ENCODE measurements around the gene ARHGEF12. TPM values are rescaled to one million over a fixed set of nuclear protein-coding genes. Genes with fewer than 3 reads are reported as not detected.

The ARHGEF12 gene
- polyA plus RNA-seq, 4 donors = 15.1 to 56.5 (median 22.2) TPM

DNA sequence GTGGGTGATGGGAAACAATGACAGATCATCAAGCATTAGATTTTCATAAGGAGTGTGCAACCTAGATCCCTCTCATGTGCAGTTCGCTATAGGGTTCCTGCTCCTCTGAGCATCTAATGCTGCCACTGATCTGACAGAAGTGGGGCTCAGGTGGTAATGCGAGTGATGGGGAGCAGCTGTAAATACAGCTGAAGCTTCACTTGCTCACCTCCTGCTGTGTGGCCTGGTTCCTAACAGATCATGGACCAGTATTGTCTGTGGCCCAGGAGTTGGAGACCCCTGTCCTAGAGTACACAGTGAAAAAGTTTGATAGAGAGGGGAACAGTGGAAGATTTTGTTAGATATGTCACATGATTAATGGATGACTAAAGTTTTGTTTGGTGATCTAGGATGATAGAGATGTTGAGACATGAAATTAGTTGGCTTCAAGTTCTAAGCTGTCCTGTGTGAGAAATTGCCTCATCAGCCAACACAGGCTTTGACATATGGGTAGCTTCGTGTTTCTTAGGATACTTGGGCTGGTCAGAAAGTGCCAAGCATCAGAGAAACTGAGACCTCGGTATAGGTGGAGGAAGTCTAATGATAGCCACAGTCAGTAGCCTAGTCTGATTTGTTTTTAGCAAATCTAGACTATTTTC lies 47.4 kb downstream of the ARHGEF12 start:
- no peak overlapping the region for H3K4me3 ChIP-seq (ENCODE audit: low read depth in 1 of 3, low read length in 3 of 3)
- H3K27me3 ChIP-seq (ENCODE audit: control insufficient read depth in 3 of 3, insufficient read depth in 3 of 3, low read length in 3 of 3) = no peaks in the 10 kb centered on the region
- H3K9me3 ChIP-seq (ENCODE audit: control insufficient read depth in 2 of 2, insufficient read depth in 1 of 2, low read depth in 1 of 2, low read length in 1 of 2) = peaks cover 0 to 4% of the 10 kb centered on the region in 2 donors
- H3K27ac ChIP-seq (ENCODE audit: low read depth in 1 of 3, low read length in 2 of 3) = no peak overlapping the region
- H3K4me1 ChIP-seq (ENCODE audit: control insufficient read depth in 3 of 3, insufficient read depth in 2 of 3, low read depth in 1 of 3, low read length in 2 of 3) = peaks cover 0 to 4% (median 0%) of the 10 kb centered on the region in 3 donors
- H3K36me3 ChIP-seq (ENCODE audit: control insufficient read depth in 3 of 3, insufficient read depth in 2 of 3, low read depth in 1 of 3, low read length in 3 of 3) = no peaks in the 10 kb centered on the region
- 91 to 92% (median 92%) methylated on average over 4 of the region's 4 CpGs for WGBS, 3 donors
- FAIRE-seq = no peak
- no peak for DNase-seq

DNA sequence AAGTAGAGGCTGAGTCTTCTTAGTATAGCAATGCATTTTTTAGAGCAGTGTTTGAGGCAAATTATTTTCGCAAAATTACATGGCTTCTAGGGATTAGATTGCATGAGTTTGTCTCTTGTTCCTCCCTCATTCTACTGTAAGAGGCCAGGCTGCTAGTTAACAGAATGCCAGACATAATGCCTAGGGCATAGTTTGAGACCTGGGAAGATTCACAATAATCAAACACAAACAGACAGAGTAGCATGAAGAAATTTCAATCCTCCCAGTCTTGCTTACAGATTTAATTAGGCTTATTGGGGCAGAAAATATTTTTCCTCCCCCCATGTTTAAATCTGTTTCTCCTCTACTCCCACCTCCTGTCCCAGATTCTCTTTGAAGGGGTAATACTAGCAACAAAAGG lies 48.3 kb downstream of the ARHGEF12 start:
- Histone ChIP-seq H3K4me1 (ENCODE audit: control insufficient read depth in 3 of 3, insufficient read depth in 2 of 3, low read depth in 1 of 3, low read length in 2 of 3) (peaks cover 0 to 4% (median 0%) of the 10 kb centered on the region in 3 donors), H3K36me3 (ENCODE audit: control insufficient read depth in 3 of 3, insufficient read depth in 2 of 3, low read depth in 1 of 3, low read length in 3 of 3) (no peaks in the 10 kb centered on the region), H3K9me3 (ENCODE audit: control insufficient read depth in 2 of 2, insufficient read depth in 1 of 2, low read depth in 1 of 2, low read length in 1 of 2) (peaks cover 0 to 4% of the 10 kb centered on the region in 2 donors), H3K4me3 (ENCODE audit: low read depth in 1 of 3, low read length in 3 of 3) (no peak overlapping the region), H3K27ac (ENCODE audit: low read depth in 1 of 3, low read length in 2 of 3) (no peak overlapping the region), H3K27me3 (ENCODE audit: control insufficient read depth in 3 of 3, insufficient read depth in 3 of 3, low read length in 3 of 3) (no peaks in the 10 kb centered on the region)
- no peak for DNase-seq
- no peak for FAIRE-seq
- WGBS, 3 donors = 89 to 100% (median 90%) methylated on average over 1 of the region's 1 CpG

DNA sequence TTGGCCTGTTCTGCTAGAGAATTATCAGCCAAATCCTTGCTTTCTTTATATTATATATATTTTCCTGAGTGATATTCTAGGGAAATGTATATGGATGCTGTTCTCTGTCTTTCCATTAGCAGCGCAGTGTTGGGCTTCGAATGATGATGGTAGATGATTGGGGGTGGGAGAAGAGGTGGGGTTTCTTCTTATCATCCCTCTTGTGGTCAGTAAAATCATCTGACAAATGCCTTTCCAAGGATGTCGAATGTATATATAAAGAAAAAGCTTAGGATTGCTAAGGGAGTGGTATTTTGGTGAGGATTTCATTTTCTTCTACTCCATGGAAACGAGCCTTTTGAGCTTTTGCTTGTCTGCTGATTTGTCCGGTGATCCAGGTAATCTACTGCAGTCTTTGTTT lies 48.9 kb downstream of the ARHGEF12 start:
- Histone ChIP-seq H3K4me3 (ENCODE audit: low read depth in 1 of 3, low read length in 3 of 3) (no peak overlapping the region), H3K4me1 (ENCODE audit: control insufficient read depth in 3 of 3, insufficient read depth in 2 of 3, low read depth in 1 of 3, low read length in 2 of 3) (peaks cover 0 to 7% (median 2%) of the 10 kb centered on the region in 3 donors), H3K9me3 (ENCODE audit: control insufficient read depth in 2 of 2, insufficient read depth in 1 of 2, low read depth in 1 of 2, low read length in 1 of 2) (peaks cover 0 to 4% of the 10 kb centered on the region in 2 donors), H3K27me3 (ENCODE audit: control insufficient read depth in 3 of 3, insufficient read depth in 3 of 3, low read length in 3 of 3) (no peaks in the 10 kb centered on the region), H3K27ac (ENCODE audit: low read depth in 1 of 3, low read length in 2 of 3) (peak overlapping the region in 1 of 3 donors; percentile 11), H3K36me3 (ENCODE audit: control insufficient read depth in 3 of 3, insufficient read depth in 2 of 3, low read depth in 1 of 3, low read length in 3 of 3) (no peaks in the 10 kb centered on the region)
- DNase-seq = no peak
- WGBS, 3 donors = 82 to 91% (median 88%) methylated on average over 5 of the region's 5 CpGs
- FAIRE-seq = no peak

DNA sequence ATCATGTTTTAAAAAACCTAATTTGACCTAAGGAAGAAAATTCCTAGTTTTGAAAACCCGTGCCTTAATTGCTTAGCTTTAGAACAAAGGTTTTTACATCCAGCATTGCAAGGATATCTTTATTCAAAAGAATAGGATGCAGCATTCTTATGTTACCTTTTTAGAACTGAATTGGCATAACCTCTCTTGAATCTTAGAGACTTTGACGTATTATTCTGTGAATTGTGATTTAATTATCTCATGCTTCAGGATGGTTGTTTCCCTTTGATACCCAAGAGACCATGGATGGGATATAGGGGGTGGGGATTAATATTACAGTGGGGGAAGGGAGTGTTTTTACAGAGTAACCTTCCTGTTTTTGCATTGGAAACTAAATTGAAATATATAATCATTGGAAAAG lies 49.4 kb downstream of the ARHGEF12 start:
- 74 to 83% (median 74%) methylated on average over 2 of the region's 2 CpGs for WGBS, 3 donors
- Histone ChIP-seq H3K27me3 (ENCODE audit: control insufficient read depth in 3 of 3, insufficient read depth in 3 of 3, low read length in 3 of 3) (no peaks in the 10 kb centered on the region), H3K36me3 (ENCODE audit: control insufficient read depth in 3 of 3, insufficient read depth in 2 of 3, low read depth in 1 of 3, low read length in 3 of 3) (no peaks in the 10 kb centered on the region), H3K27ac (ENCODE audit: low read depth in 1 of 3, low read length in 2 of 3) (peak overlapping the region in 1 of 3 donors; percentile 11), H3K4me1 (ENCODE audit: control insufficient read depth in 3 of 3, insufficient read depth in 2 of 3, low read depth in 1 of 3, low read length in 2 of 3) (peaks cover 0 to 7% (median 5%) of the 10 kb centered on the region in 3 donors), H3K4me3 (ENCODE audit: low read depth in 1 of 3, low read length in 3 of 3) (no peak overlapping the region), H3K9me3 (ENCODE audit: control insufficient read depth in 2 of 2, insufficient read depth in 1 of 2, low read depth in 1 of 2, low read length in 1 of 2) (peaks cover 0 to 4% of the 10 kb centered on the region in 2 donors)
- no peak for FAIRE-seq
- DNase-seq = no peak

DNA sequence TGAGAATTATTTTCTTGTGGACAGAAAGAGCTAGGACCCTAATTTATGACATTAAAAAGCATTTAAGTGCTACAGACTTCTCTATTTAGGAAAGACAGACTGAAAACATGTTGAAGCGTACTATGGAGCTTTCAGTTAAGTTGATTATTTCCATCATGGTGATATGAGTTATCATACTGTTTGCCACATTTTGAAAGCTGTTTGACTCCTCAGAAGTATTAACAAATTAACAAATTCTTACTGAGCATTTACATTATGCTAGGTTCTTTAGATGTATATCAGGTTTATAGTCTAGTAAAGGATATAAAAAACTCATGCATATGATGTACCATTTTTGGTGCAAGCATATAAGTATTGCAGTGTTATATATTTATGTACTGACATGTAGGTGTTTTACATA lies 50.1 kb downstream of the ARHGEF12 start:
- peaks cover 0 to 10% (median 4%) of the 10 kb centered on the region in 3 donors for H3K4me1 ChIP-seq (ENCODE audit: control insufficient read depth in 3 of 3, insufficient read depth in 2 of 3, low read depth in 1 of 3, low read length in 2 of 3)
- H3K27ac ChIP-seq (ENCODE audit: low read depth in 1 of 3, low read length in 2 of 3) = no peak overlapping the region
- peaks cover 0 to 4% of the 10 kb centered on the region in 2 donors for H3K9me3 ChIP-seq (ENCODE audit: control insufficient read depth in 2 of 2, insufficient read depth in 1 of 2, low read depth in 1 of 2, low read length in 1 of 2)
- H3K4me3 ChIP-seq (ENCODE audit: low read depth in 1 of 3, low read length in 3 of 3) = no peak overlapping the region
- H3K36me3 ChIP-seq (ENCODE audit: control insufficient read depth in 3 of 3, insufficient read depth in 2 of 3, low read depth in 1 of 3, low read length in 3 of 3) = no peaks in the 10 kb centered on the region
- H3K27me3 ChIP-seq (ENCODE audit: control insufficient read depth in 3 of 3, insufficient read depth in 3 of 3, low read length in 3 of 3) = no peaks in the 10 kb centered on the region
- FAIRE-seq (no peak), DNase-seq (no peak)
- 91 to 98% (median 94%) methylated on average over 1 of the region's 1 CpG for WGBS, 3 donors

- no peak overlapping the region for H3K4me3 ChIP-seq (ENCODE audit: low read depth in 1 of 3, low read length in 3 of 3)
- no peaks in the 10 kb centered on the region for H3K36me3 ChIP-seq (ENCODE audit: control insufficient read depth in 3 of 3, insufficient read depth in 2 of 3, low read depth in 1 of 3, low read length in 3 of 3)
- H3K9me3 ChIP-seq (ENCODE audit: control insufficient read depth in 2 of 2, insufficient read depth in 1 of 2, low read depth in 1 of 2, low read length in 1 of 2) = peaks cover 0 to 4% of the 10 kb centered on the region in 2 donors
- 63 to 72% (median 63%) methylated on average over 2 of the region's 2 CpGs for WGBS, 3 donors
- no peak for FAIRE-seq
- no peaks in the 10 kb centered on the region for H3K27me3 ChIP-seq (ENCODE audit: control insufficient read depth in 3 of 3, insufficient read depth in 3 of 3, low read length in 3 of 3)
- H3K27ac ChIP-seq (ENCODE audit: low read depth in 1 of 3, low read length in 2 of 3) = no peak overlapping the region
- H3K4me1 ChIP-seq (ENCODE audit: control insufficient read depth in 3 of 3, insufficient read depth in 2 of 3, low read depth in 1 of 3, low read length in 2 of 3) = peaks cover 0 to 13% (median 5%) of the 10 kb centered on the region in 3 donors
- no peak for DNase-seq
These were observed 50.7 kb downstream of the ARHGEF12 start for GRCh38 chr11:120386774-120387371.

GRCh38 chr11:120388261-120388660 lies 52.0 kb downstream of the ARHGEF12 start:
- Histone ChIP-seq H3K4me3 (ENCODE audit: low read depth in 1 of 3, low read length in 3 of 3) (no peak overlapping the region), H3K27ac (ENCODE audit: low read depth in 1 of 3, low read length in 2 of 3) (no peak overlapping the region), H3K27me3 (ENCODE audit: control insufficient read depth in 3 of 3, insufficient read depth in 3 of 3, low read length in 3 of 3) (no peaks in the 10 kb centered on the region), H3K36me3 (ENCODE audit: control insufficient read depth in 3 of 3, insufficient read depth in 2 of 3, low read depth in 1 of 3, low read length in 3 of 3) (no peaks in the 10 kb centered on the region), H3K4me1 (ENCODE audit: control insufficient read depth in 3 of 3, insufficient read depth in 2 of 3, low read depth in 1 of 3, low read length in 2 of 3) (peaks cover 0 to 23% (median 11%) of the 10 kb centered on the region in 3 donors), H3K9me3 (ENCODE audit: control insufficient read depth in 2 of 2, insufficient read depth in 1 of 2, low read depth in 1 of 2, low read length in 1 of 2) (no peaks in the 10 kb centered on the region)
- FAIRE-seq = no peak
- no peak for DNase-seq

DNA sequence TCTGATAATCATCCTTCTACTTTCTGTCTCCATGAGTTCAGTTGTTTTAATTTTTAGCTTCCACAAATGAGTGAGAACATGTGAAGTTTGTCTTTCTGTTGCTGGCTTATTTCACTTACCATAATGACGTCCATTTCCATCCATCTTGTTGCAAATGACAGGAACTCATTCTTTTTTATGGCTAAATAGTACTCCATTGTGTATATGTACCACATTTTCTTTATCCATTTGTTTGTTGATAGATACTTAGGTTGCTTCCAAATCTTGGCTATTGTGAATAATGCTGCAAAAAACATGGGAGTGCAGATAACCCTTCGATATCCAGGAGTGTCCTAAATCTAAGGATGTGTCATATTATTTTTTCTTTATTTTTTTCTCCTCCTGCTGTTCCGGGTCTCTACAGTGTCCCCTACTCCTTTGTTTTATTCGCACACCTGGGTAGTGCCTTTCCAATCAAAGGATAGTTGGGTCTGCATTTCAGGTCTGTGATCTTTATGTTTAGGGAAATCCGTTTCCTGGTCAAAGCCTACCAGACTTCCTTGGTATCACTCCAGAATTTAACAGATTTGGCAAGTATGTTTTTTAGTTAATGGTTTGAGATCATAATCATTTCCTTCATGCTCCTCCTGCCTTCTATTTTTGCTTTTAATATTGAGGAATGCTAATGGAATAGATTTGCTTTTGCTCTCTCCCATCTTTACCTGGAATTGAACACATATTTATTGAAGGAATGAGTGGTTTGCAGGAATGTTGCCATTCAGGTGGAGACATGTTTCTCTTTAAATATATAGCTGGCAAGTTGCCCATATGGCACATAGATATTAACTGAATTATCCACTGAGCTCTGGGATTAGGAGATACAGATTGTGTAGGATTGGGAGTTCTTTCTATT lies 53.7 kb downstream of the ARHGEF12 start:
- no peak for FAIRE-seq
- peak in 1 of 2 donors; percentile 7 for DNase-seq
- Histone ChIP-seq H3K9me3 (ENCODE audit: control insufficient read depth in 2 of 2, insufficient read depth in 1 of 2, low read depth in 1 of 2, low read length in 1 of 2) (no peaks in the 10 kb centered on the region), H3K4me1 (ENCODE audit: control insufficient read depth in 3 of 3, insufficient read depth in 2 of 3, low read depth in 1 of 3, low read length in 2 of 3) (peaks cover 0 to 23% (median 11%) of the 10 kb centered on the region in 3 donors), H3K27me3 (ENCODE audit: control insufficient read depth in 3 of 3, insufficient read depth in 3 of 3, low read length in 3 of 3) (no peaks in the 10 kb centered on the region), H3K27ac (ENCODE audit: low read depth in 1 of 3, low read length in 2 of 3) (no peak overlapping the region), H3K36me3 (ENCODE audit: control insufficient read depth in 3 of 3, insufficient read depth in 2 of 3, low read depth in 1 of 3, low read length in 3 of 3) (no peaks in the 10 kb centered on the region), H3K4me3 (ENCODE audit: low read depth in 1 of 3, low read length in 3 of 3) (no peak overlapping the region)
- WGBS, 3 donors = 83 to 85% (median 84%) methylated on average over 5 of the region's 5 CpGs

All from small intestine (tissue), 7 donors.